ENCODE results near the gene SELENOK. TPM values are rescaled to one million over a fixed set of nuclear protein-coding genes. Genes with fewer than 3 reads are reported as not detected.

SELENOK gene
- 29.5 and 31.3 TPM in 2 replicates for total RNA-seq (ENCODE audit: low replicate concordance)

DNA sequence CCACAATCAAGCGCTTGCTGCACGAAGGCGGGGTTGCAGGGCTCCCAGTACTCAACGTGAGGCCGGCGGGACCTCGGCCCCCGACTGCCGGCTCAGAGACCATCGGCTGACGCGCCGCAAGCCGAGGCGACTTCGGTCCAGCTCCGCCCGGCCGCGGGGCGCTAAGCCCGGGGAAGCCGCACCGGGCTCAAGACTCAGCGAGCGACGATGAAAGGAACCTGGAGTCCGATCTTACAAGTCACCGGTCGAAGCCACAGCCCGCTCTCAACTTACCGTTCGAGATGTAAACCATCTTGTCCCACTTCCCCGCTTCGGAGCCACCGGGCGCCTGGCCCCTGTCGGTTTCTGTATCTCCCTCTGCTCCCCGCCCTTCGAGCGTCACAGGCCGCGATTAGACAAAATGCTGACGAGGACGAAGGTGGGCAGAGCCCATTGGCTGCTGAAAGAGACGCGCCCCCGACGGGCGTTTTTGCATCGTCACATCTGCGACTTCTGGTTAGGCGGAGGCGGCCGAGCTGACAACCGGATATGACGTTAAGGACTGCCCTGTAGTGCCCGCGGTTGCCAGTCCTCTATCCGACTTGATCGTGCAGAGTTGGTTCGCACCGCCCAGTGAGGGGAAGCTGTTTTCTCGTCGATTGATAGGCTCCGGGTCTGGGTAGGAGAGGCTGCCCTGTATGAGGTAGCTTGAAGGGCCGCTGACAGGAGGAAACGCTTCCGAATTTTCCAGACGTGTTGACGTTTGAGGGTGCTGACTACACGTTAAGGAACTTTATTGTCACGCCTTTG lies at the start of gene SELENOK:
Gene SELENOK (minus strand): TSS at position 363 of the 789 bp plus-strand sequence.

DNA sequence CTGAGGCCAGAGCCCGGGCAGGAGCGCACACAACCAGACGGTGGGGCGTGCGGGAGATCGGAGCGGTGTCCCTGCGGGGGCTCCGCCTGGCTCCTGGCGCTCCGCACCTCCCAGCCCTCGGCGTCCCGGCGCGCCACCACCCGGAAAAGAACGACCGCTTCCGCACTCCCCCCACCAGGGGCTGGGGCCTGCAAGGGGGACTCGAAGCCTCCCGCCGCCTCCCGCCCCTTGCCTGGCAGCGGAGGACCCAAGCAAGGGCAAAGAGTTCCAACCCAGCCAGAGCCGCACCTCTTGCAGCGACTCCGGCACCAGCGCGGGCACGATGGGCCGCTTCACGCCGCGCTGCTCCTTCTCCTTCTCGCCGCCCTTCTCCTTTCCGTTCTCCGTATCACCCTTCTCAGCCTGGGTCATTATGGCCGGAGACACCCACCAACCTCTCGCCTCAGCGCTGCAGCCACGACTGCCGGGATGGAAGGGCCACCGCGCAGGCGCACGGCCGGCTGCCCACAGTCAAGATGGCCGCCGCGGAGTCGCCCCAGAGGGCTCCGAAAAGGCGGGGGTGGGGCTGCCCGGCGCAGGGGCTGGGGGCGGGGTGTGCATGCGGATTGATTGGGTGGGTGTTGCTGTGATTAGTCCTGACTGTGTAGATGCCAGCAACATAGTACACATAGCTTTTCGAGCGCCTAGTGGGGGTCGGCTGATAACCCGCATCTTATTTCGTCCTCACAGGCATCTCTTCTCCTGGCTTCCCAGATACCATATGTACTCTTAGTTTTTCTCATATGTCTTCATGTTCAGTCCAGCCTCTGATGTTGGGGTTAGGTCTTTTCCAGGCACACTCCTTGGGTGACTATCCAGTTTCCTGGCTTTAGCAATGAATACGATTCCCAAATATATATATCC lies 9.7 kb downstream of the SELENOK start, which contains the start of gene ACTR8:
Gene ACTR8 (minus strand): TSS at position 462 of the 903 bp plus-strand sequence. CDS start 51 bp downstream, at position 411.

GRCh38 chr3:53846134-53846850 lies 45.4 kb downstream of the SELENOK start, which contains the start of the genes CHDH and IL17RB:
TSS of gene CHDH (minus strand) at chr3:53846419. CDS start at chr3:53824008, 22,411 bp downstream.
TSS of gene IL17RB (plus strand) at chr3:53846568. CDS start at chr3:53846589, 21 bp downstream.

Other genes with a start within 250 kb of the SELENOK start
- gene CHDH, start 45.4 kb downstream of the SELENOK start, total RNA-seq (ENCODE audit: low replicate concordance): under 0.01 and 0.59 TPM in 2 replicates
- 0.35 TPM in 1 of 2 replicates, not detected in the other for gene IL17RB, start 45.3 kb downstream of the SELENOK start, total RNA-seq (ENCODE audit: low replicate concordance)
- gene ACTR8, start 9.7 kb downstream of the SELENOK start, total RNA-seq (ENCODE audit: low replicate concordance): 34.7 and 61.8 TPM in 2 replicates
- gene CACNA2D3, start 230.7 kb upstream of the SELENOK start, total RNA-seq (ENCODE audit: low replicate concordance): 0.38 and 0.59 TPM in 2 replicates